Raji (cell line): ENCODE data around the gene ANGPTL4.

ENCODE experiments used
- POLR2A ChIP-seq: IDR thresholded peaks from 2 replicates; pipeline ENCODE4 v1.6.1; 2011; ENCODE audit warnings: low read depth, low read length, control low read depth; ENCODE audit not compliant: insufficient read depth

Gene ANGPTL4

GRCh38 chr19:8397746-8398310 lies 33.9 kb downstream of the ANGPTL4 start:
- TF ChIP-seq POLR2A, result no peak

DNA sequence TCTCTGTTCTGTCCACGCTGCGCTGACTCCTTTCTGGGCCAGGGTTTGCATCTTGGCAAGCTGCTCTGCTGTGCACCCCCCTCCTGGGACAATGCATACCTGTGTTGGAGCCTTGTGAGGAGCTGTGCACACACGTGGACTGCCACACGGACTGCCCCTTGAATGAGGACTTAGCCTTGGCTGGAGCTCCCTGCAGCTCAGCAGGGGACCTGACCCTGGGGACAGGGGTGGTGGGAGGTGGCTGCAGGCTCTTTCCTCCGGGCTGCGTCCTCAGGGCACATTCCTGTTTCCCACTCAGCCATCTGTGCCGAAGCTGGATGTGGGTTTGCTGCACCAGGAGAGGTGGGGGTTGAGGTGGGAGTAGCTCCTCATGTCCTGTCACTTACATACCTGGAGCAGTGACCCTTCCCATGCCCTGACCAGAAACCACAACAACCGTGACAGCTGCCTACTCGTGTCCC lies 34.4 kb downstream of the ANGPTL4 start:
- TF ChIP-seq POLR2A, result no peak

DNA sequence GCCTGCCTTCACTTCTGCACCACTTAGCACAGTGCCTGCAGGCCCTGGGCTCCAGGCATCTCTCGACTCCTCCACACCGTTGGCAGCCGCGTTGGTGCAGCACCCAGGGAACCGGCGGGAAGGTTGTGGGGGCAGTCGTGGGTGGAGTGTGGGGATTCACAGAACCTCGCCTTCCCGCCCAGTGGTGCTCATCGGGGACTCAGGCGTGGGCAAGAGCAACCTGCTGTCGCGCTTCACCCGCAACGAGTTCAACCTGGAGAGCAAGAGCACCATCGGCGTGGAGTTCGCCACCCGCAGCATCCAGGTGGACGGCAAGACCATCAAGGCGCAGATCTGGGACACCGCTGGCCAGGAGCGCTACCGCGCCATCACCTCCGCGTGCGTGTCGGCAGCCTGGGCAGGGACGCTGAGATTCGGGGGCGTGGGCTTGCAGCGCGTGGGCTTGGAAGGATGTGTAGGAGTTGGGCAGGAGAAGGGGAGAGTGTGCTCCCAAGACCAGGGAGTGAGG lies 35.8 kb downstream of the ANGPTL4 start:
- no peak for TF ChIP-seq POLR2A

GRCh38 chr19:8401981-8402411 lies 38.0 kb downstream of the ANGPTL4 start:
- TF ChIP-seq POLR2A, result no peak

- TF ChIP-seq POLR2A, result no peak
These were observed 39.3 kb downstream of the ANGPTL4 start for GRCh38 chr19:8403098-8403819.

GRCh38 chr19:8403820-8404109 lies 39.8 kb downstream of the ANGPTL4 start:
- no peak for TF ChIP-seq POLR2A

GRCh38 chr19:8404391-8405151 lies 40.6 kb downstream of the ANGPTL4 start:
- TF ChIP-seq POLR2A, result no peak

DNA sequence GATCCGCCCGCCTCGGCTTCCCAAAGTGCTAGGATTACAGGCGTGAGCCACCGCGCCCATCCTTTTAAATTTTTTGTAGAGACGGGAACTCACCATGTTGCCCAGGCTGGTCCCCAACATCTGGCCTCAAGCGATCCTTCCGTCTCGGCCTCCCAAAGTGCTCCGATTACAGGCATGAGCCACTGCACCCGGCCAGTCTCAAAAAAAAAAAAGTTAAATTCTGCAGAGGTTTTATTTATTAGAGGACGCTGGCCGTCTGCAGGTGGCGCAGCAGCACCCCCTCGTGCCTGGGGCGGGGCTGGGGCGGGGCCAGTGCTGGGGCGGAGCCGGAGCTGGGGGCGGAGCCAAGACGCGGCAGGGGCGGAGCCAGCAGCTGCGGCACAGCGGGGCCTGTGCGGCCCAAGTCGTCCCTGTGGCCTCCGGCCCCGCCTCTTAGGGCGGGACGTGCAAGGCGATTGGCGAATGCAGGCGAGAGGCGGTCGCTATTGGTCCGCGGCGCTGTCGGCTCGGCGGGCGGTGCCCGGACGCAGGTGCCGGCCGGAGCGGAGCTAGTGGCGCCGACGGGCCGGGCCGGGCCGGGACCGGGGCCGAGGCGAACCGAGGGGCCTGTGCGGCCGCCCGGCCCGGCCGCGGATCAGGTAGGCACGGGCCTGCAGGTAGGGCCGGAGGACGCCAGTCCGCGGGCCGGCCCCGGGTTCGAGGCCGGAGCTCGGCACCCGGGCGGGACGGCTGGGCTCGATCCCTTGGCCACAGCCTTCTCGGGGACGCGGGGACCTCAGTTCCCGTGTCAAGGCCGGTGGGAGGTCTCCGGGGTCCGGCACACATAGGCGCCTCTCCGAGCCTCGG lies 49.1 kb downstream of the ANGPTL4 start, which contains the start of gene MARCHF2:
MARCHF2 (plus strand) TSS at position 523 of the 846 bp plus-strand sequence. CDS start 8,536 bp downstream, outside the sequence.
- TF ChIP-seq POLR2A, result peak; percentile 37; the same call in 1 of the 2 replicates

DNA sequence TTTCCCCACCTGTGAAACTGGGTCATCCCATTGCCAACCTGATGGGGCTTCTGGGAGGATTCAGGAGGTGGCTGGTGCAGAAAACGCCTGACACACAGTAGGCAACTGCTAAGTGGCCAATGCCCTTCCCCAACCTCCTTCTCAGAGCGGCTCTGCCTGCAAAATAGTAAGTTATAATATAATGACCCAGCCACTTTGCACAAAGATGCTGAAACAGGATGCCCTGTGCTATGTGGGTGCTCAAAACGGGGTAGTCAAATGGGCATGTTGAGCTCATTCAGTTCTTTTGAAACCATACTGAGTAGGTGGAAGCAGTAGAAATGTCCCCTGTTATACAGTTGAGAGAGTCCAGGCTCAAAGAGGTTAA lies 49.7 kb downstream of the ANGPTL4 start:
- no peak for TF ChIP-seq POLR2A

DNA sequence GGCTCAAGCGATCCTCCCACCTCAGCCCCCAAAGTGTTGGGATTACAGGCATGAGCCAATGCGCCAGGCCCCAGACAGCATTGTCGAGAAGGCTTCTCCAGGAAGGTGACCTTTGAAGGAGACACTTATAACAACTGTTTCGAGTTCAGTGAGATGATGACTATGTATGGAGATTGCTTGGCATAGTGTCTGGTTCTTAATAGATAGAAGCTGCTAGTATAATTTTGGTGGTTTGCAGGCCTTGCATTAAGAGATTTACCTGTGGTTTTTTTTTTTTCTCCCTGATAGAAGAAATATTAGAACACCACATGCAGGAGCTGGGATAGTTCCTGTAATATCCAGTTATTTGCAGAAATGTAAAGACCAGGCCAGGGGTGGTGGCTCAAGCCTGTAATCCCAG lies 52.8 kb downstream of the ANGPTL4 start:
- no peak for TF ChIP-seq POLR2A

DNA sequence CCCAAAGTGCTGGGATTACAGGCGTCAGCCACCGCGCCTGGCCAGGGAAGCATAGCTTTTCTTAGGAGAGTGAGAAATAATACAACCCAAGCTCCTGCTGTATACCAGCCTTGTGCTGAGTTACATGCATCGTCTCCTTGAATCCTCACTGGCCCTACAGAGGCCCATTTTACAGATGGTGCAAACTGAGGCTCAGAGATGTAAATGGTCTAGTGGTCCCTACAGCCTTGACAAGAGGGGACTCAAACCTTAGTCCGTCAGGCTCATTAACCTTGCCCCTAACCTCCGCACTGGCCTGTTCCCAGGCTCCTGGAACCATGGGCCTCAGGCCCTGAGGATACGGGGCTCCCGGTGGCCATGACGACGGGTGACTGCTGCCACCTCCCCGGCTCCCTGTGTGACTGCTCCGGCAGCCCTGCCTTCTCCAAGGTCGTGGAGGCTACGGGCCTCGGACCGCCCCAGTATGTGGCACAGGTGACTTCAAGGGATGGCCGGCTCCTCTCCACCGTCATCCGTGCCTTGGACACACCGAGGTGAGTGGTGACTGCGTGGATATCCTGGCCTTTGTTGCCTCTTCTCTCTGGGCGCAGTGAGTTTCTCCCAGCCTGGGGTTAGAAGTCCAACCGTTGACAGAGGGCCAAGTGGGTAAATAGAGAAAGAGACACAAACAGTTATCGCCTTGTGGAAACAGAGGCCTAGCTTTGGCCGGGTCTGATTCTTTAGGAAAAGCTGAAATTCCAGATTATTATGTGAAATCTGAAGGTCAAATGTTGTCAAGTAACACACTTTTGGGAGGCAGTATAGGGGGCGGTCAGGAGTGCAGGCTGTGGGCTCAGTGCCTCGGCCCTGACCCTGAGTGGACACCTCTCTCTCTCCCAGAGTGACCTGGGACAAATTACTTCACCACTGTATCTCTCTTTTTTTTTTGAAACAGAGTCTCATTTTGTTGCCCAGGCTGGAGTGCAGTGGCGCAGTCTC lies 57.8 kb downstream of the ANGPTL4 start:
- TF ChIP-seq POLR2A, result no peak

GRCh38 chr19:8423817-8424223 lies 59.9 kb downstream of the ANGPTL4 start:
- TF ChIP-seq POLR2A, result no peak
